GM12878 (cell line): ENCODE results near the gene GK. TPM values are rescaled to one million over a fixed set of nuclear protein-coding genes. Genes with fewer than 3 reads are reported as not detected.

Source experiments
- ATAC-seq: fragments of 200-7000 bp; cut with Tn5 transposase; 3 replicates; pipeline ENCODE4 v1.9.1; 2020; ENCODE audit warnings: mild to moderate bottlenecking, moderate library complexity
- BruUV-seq: library from RNA; stranded (reverse); fragments of 400-500 nt; replicated peaks from 2 replicates; lab custom pipeline; 2021; lab: Mats Ljungman, UMichigan
- CTCF ChIA-PET: fragments of 300-600 bp; sonication (Branson Sonifier 250); formaldehyde crosslinking; extraction: SDS; loops from one replicate; lab custom pipeline; 2021; ENCODE audit warnings: inconsistent platforms; lab: Yijun Ruan, JAX
- POLR2A ChIA-PET: fragments of 350-600 bp; formaldehyde crosslinking; extraction: SDS; loops from one replicate; lab custom pipeline; 2021; ENCODE audit warnings: inconsistent platforms; lab: Charles Lee
- RAD21 ChIA-PET: fragments of 300-600 bp; sonication (Branson Sonifier 250); formaldehyde crosslinking; loops from one replicate; lab custom pipeline; 2023; ENCODE audit warnings: antibody characterized with exemption; ENCODE audit not compliant: unreplicated experiment; lab: Charles Lee
- SMC1A ChIA-PET: fragments of 300-600 bp; sonication (Branson Sonifier 250); formaldehyde crosslinking; loops from one replicate; lab custom pipeline; 2023; ENCODE audit not compliant: unreplicated experiment, uncharacterized antibody; lab: Charles Lee
- DNase-seq: peaks from one replicate; pipeline ENCODE4 v3.0.0-alpha.2; 2011; ENCODE audit warnings: low read depth, low spot score
- FAIRE-seq: peaks from 3 replicates; lab custom pipeline; 2011; peaks lifted over from hg19 to GRCh38; lab: Jason Lieb, UNC
- H2AFZ ChIP-seq: 2 replicates; pipeline ENCODE4 v1.6.0; 2011; ENCODE audit warnings: low read depth, low read length, control low read depth; ENCODE audit not compliant: control insufficient read depth
- H3K27ac ChIP-seq: 2 replicates; pipeline ENCODE4 v1.5.1; 2011; ENCODE audit warnings: control low read depth; ENCODE audit not compliant: control insufficient read depth, insufficient read depth
- H3K27me3 ChIP-seq, 2 experiments: replicated peaks in 1 of 2; 2 replicates each; pipeline versions ENCODE4 v1.6.0 to v1.6.1; 2011; ENCODE audit warnings: low read length in 1 of 2; ENCODE audit not compliant: control insufficient read depth in 2 of 2, insufficient read depth in 2 of 2
- H3K36me3 ChIP-seq, 2 experiments: 2 replicates each; pipeline ENCODE4 v1.5.1; 2011; ENCODE audit warnings: low read length in 1 of 2; ENCODE audit not compliant: control insufficient read depth in 2 of 2, insufficient read depth in 2 of 2
- H3K4me1 ChIP-seq: 2 replicates; pipeline ENCODE4 v1.6.1; 2011; ENCODE audit warnings: mild to moderate bottlenecking, low read length, moderate library complexity, mixed read lengths; ENCODE audit not compliant: control insufficient read depth, insufficient read depth
- H3K4me2 ChIP-seq: 2 replicates; pipeline ENCODE4 v1.6.0; 2011; ENCODE audit warnings: control low read depth; ENCODE audit not compliant: control insufficient read depth, insufficient read depth
- H3K4me3 ChIP-seq: fragments of 200-600 bp; sonication (generic); 2 replicates; pipeline ENCODE4 v1.5.1; 2016
- H3K79me2 ChIP-seq: 2 replicates; pipeline ENCODE4 v1.6.0; 2011; ENCODE audit warnings: low read length; ENCODE audit not compliant: control insufficient read depth, insufficient read depth
- H3K9ac ChIP-seq: 2 replicates; pipeline ENCODE4 v1.8.0; 2011; ENCODE audit warnings: low read length, control low read depth, mixed read lengths; ENCODE audit not compliant: control insufficient read depth, insufficient read depth
- H3K9me3 ChIP-seq: replicated peaks from 3 replicates; pipeline ENCODE4 v1.5.1; 2011; ENCODE audit warnings: mild to moderate bottlenecking, low read length; ENCODE audit not compliant: control insufficient read depth, insufficient read depth
- H4K20me1 ChIP-seq: 2 replicates; pipeline ENCODE4 v1.6.0; 2011; ENCODE audit not compliant: control insufficient read depth, insufficient read depth
- BACH1 ChIP-seq: fragments of 450-650 bp; IDR thresholded peaks from 2 replicates; pipeline ENCODE4 v1.6.1; 2017; ENCODE audit warnings: mild to moderate bottlenecking, borderline replicate concordance
- CBFB ChIP-seq: IDR thresholded peaks from 2 replicates; pipeline ENCODE4 v1.6.1; 2016; ENCODE audit warnings: antibody characterized with exemption, low read depth
- CBX3 ChIP-seq: fragments of 200-600 bp; sonication (generic); IDR thresholded peaks from 2 replicates; pipeline ENCODE4 v1.6.1; 2016; ENCODE audit warnings: low read depth, borderline replicate concordance
- CHD2 ChIP-seq: IDR thresholded peaks from 2 replicates; pipeline ENCODE4 v1.6.1; 2011; ENCODE audit warnings: low read depth, low read length, improper control_type of control experiment, borderline replicate concordance
- CHD4 ChIP-seq: fragments of 200-600 bp; sonication (generic); IDR thresholded peaks from 2 replicates; pipeline ENCODE4 v1.6.1; 2016; ENCODE audit warnings: mild to moderate bottlenecking
- GATAD2B ChIP-seq: fragments of 450-650 bp; conservative IDR thresholded peaks from 2 replicates; pipeline ENCODE4 v1.6.1; 2017; ENCODE audit warnings: low read depth, mild to moderate bottlenecking, moderate library complexity
- HDAC6 ChIP-seq: fragments of 200-600 bp; sonication (generic); IDR thresholded peaks from one replicate; pipeline ENCODE4 v1.8.0; 2017; ENCODE audit warnings: antibody characterized with exemption; ENCODE audit not compliant: unreplicated experiment
- HDGF ChIP-seq: fragments of 450-650 bp; IDR thresholded peaks from 2 replicates; pipeline ENCODE4 v1.6.1; 2016; ENCODE audit warnings: antibody characterized with exemption
- NR2C2 ChIP-seq: IDR thresholded peaks from 2 replicates; pipeline ENCODE4 v1.6.1; 2011; ENCODE audit warnings: borderline replicate concordance, low read depth; ENCODE audit not compliant: control insufficient read depth, insufficient read length
- RB1 ChIP-seq: fragments of 450-650 bp; formaldehyde crosslinking; IDR thresholded peaks from 2 replicates; pipeline ENCODE4 v1.6.1; 2017; ENCODE audit warnings: mild to moderate bottlenecking, borderline replicate concordance
- SPI1 ChIP-seq: IDR thresholded peaks from 2 replicates; pipeline ENCODE4 v1.6.1; 2011; ENCODE audit warnings: low read depth, mild to moderate bottlenecking, low read length, moderate library complexity, borderline replicate concordance; ENCODE audit not compliant: insufficient read depth
- STAT1 ChIP-seq: fragments of 450-650 bp; conservative IDR thresholded peaks from 2 replicates; pipeline ENCODE4 v1.6.1; 2014; ENCODE audit warnings: antibody characterized with exemption, mild to moderate bottlenecking
- YY1 ChIP-seq: IDR thresholded peaks from 2 replicates; pipeline ENCODE4 v1.6.1; 2011; ENCODE audit warnings: low read depth, mild to moderate bottlenecking, low read length
- ZNF207 ChIP-seq: fragments of 450-650 bp; IDR thresholded peaks from 2 replicates; pipeline ENCODE4 v1.6.1; 2014; ENCODE audit warnings: antibody characterized with exemption, mild to moderate bottlenecking, borderline replicate concordance
- ZNF217 ChIP-seq: fragments of 450-650 bp; IDR thresholded peaks from 2 replicates; pipeline ENCODE4 v1.6.1; 2017; ENCODE audit warnings: antibody characterized with exemption, mild to moderate bottlenecking
- WGBS: methylation state at CpG from one replicate; pipeline ENCODE4 v1.1.6; 2016; ENCODE audit warnings: low lambda C conversion rate; ENCODE audit not compliant: insufficient replicate concordance, insufficient coverage; ENCODE audit errors: missing lambda C conversion rate; 5-methylcytosine and 5-hydroxymethylcytosine counted together
- in situ Hi-C: fragments of 300-500 bp; cut with MboI; formaldehyde crosslinking; loops from 9 replicates; pipeline ENCODE4 v1.14.3; 2018; ENCODE audit warnings: mixed read lengths
- intact Hi-C: fragments of 100-400 bp; cut with micrococcal nuclease; formaldehyde crosslinking; loops from one replicate; pipeline ENCODE4 v1.14.2; 2022; ENCODE audit not compliant: unreplicated experiment
- polyA plus RNA-seq, 11 experiments: library from polyadenylated mRNA; depleted of rRNA in 4 of 11; unstranded in 6 of 11; stranded (reverse) in 5 of 11; fragments of >200 nt; fragmentation: Nextera tagmentation in 4 of 11; fragmentation: Illumina TruSeq in 1 of 11; extraction: Ambion mirVana in 4 of 11; extraction: Trizol in 1 of 11; gene quantifications; 1 replicate in 1 of 11; 2 replicates in 10 of 11; pipeline versions ENCODE4 v1.2.1 to v1.2.3, GENCODE V29; 2011 to 2016; ENCODE audit warnings: inconsistent platforms in 2 of 11, missing spikeins in 2 of 11, low read depth in 1 of 11
- total RNA-seq, 4 experiments: library from RNA; depleted of rRNA in 3 of 4; stranded (reverse); fragments of >200 nt in 3 of 4; fragmentation: Illumina TruSeq in 1 of 4; extraction: Trizol in 1 of 4; gene quantifications; 2 replicates each; pipeline versions ENCODE4 v1.2.1 to v1.2.3, GENCODE V29; 2013 to 2021
- TF ChIP-seq, protein P1 (sequence below): fragments of 450-650 bp; conservative IDR thresholded peaks from 2 replicates; pipeline ENCODE4 v1.6.1; 2017; ENCODE audit warnings: mild to moderate bottlenecking, moderate library complexity
- TF ChIP-seq, protein P2 (sequence below): fragments of 450-650 bp; formaldehyde crosslinking; IDR thresholded peaks from 2 replicates; pipeline ENCODE4 v1.4.0; 2022; ENCODE audit warnings: mild to moderate bottlenecking, moderate library complexity

GK gene
- total and polyA plus RNA-seq, 10 of the 15 experiments (the other 5 are each of a cell fraction or from before 2014, with no cell fraction given) = 6.3 to 22.3 (median 11.1) TPM

DNA sequence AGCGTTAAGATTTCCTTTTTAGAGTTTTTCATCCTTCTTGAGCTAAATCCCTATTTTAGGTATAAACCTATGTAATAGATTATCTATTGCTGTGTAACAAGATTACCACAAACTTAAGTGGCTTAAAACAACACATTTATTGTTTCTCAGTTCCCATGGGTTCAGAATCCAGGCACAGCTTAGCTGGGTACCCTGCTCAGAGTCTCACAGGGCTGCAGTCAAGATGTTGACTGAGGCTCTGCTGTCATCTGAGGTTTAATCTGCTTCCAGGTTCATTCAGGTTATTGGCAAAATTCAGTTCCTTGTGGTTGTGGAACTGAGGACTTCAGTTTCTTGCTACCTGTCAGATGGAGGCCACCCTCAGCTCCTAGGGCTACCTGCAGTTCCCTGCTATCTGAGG, 60.9 kb downstream of the GK start (continued):
- TF ChIP-seq SPI1 (no peak), YY1 (no peak), CHD2 (no peak)

DNA sequence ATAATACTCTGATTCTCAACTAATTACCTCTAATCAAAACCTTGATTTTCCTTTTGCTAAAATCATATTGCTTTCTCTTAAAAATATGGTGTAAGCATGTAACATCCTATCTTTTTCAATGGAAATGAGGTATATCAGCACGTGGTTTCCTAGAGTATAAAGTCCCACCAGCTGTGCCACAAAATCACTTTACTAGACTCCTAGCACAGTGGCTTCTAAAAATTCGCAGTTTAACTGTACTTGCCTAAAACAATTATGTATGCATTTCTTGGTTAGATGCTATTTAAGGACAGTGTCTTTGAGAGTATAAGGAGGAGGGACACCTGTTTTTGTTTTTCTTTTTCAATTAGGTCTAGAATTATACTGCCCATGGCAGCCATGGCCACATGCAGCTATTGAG, 62.8 kb downstream of the GK start:
- Histone ChIP-seq H3K27ac (no peak overlapping the region), H3K36me3 (peaks cover 0 to 2% of the 10 kb centered on the region in 2 experiments; a peak in 2 of 4 replicates), H3K4me3 (no peak overlapping the region), H3K4me1 (peaks cover 13% of the 10 kb centered on the region), H4K20me1 (no peaks in the 10 kb centered on the region), H3K79me2 (no peaks in the 10 kb centered on the region), H2AFZ (no peak overlapping the region), H3K9ac (no peak overlapping the region), H3K27me3 (no peaks in the 10 kb centered on the region), H3K4me2 (no peak overlapping the region), H3K9me3 (no peaks in the 10 kb centered on the region; the same call in 1 of the 3 replicates)
- DNase-seq = no peak
- SMC1A ChIA-PET = interaction anchor here (0.7 to 3.3 kb wide), 5 partner anchors 10 to 145 kb away, joined by 3 to 11 read pairs (median 5); no protein-coding TSS in a partner anchor
- BruUV-seq = no TSS peak
- in situ Hi-C loops (no loop called here), intact Hi-C loops (no loop called here)
- 40% methylated on average over 2 of the region's 2 CpGs for WGBS
- TF ChIP-seq CHD4 = no peak
- TF ChIP-seq GATAD2B = no peak
- no peak for TF ChIP-seq STAT1
- TF ChIP-seq BACH1 = no peak
- TF ChIP-seq ZNF217 = no peak
- TF ChIP-seq HDGF = no peak
- TF ChIP-seq HDAC6 = no peak
- no peak for TF ChIP-seq ZNF207
- TF ChIP-seq, protein P1, sequence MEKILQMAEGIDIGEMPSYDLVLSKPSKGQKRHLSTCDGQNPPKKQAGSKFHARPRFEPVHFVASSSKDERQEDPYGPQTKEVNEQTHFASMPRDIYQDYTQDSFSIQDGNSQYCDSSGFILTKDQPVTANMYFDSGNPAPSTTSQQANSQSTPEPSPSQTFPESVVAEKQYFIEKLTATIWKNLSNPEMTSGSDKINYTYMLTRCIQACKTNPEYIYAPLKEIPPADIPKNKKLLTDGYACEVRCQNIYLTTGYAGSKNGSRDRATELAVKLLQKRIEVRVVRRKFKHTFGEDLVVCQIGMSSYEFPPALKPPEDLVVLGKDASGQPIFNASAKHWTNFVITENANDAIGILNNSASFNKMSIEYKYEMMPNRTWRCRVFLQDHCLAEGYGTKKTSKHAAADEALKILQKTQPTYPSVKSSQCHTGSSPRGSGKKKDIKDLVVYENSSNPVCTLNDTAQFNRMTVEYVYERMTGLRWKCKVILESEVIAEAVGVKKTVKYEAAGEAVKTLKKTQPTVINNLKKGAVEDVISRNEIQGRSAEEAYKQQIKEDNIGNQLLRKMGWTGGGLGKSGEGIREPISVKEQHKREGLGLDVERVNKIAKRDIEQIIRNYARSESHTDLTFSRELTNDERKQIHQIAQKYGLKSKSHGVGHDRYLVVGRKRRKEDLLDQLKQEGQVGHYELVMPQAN = no peak
- no peak for TF ChIP-seq RB1
- TF ChIP-seq CBFB = no peak
- TF ChIP-seq CBX3 = no peak
- TF ChIP-seq NR2C2 = no peak
- TF ChIP-seq, protein P2, sequence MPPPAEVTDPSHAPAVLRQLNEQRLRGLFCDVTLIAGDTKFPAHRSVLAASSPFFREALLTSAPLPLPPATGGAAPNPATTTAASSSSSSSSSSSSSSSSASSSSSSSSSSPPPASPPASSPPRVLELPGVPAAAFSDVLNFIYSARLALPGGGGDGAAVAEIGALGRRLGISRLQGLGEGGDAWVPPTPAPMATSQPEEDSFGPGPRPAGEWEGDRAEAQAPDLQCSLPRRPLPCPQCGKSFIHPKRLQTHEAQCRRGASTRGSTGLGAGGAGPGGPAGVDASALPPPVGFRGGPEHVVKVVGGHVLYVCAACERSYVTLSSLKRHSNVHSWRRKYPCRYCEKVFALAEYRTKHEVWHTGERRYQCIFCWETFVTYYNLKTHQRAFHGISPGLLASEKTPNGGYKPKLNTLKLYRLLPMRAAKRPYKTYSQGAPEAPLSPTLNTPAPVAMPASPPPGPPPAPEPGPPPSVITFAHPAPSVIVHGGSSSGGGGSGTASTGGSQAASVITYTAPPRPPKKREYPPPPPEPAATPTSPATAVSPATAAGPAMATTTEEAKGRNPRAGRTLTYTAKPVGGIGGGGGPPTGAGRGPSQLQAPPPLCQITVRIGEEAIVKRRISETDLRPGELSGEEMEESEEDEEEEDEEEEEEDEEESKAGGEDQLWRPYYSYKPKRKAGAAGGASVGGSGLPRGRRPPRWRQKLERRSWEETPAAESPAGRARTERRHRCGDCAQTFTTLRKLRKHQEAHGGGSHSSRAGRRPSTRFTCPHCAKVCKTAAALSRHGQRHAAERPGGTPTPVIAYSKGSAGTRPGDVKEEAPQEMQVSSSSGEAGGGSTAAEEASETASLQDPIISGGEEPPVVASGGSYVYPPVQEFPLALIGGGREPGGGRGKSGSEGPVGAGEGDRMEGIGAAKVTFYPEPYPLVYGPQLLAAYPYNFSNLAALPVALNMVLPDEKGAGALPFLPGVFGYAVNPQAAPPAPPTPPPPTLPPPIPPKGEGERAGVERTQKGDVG (CRISPR knock-in tag) = no peak
- TF ChIP-seq YY1 = no peak
- no peak for ATAC-seq
- POLR2A ChIA-PET = interaction anchor here (0.6 kb wide), 1 partner anchor 145 kb away, joined by 6 read pairs; no protein-coding TSS in a partner anchor
- FAIRE-seq = no peak
- CTCF ChIA-PET = interaction anchor here (0.7 to 2.9 kb wide), 4 partner anchors 19 to 122 kb away, joined by 3 to 17 read pairs (median 10); no protein-coding TSS in a partner anchor
- RAD21 ChIA-PET = interaction anchor here (1.1 to 1.6 kb wide), 2 partner anchors 80 to 139 kb away, joined by 3 to 5 read pairs; partner anchors contain the start of gene TASL
